ENCODE measurements around the gene TERB1.
A peak's percentile ranks its signal among the peaks of the same experiment; 100 is the strongest.

TERB1 gene

GRCh38 chr16:66750279-66751052, 50.9 kb downstream of the TERB1 start:
- DNase-seq (ENCODE audit: low read depth) = peak; percentile 13

GRCh38 chr16:66746682-66747081, 54.7 kb downstream of the TERB1 start:
- DNase-seq (ENCODE audit: low read depth) = peak; percentile 64

GRCh38 chr16:66746048-66746447, 55.3 kb downstream of the TERB1 start:
- no peak for DNase-seq (ENCODE audit: low read depth)

- peak; percentile 67 for DNase-seq (ENCODE audit: low read depth)
Measured at GRCh38 chr16:66741950-66742808, 59.2 kb downstream of the TERB1 start.

- peak; percentile 94 for DNase-seq (ENCODE audit: low read depth)
Measured at GRCh38 chr16:66741169-66741900, 60.0 kb downstream of the TERB1 start.

GRCh38 chr16:66740533-66740932, 60.9 kb downstream of the TERB1 start:
- peak; percentile 28 for DNase-seq (ENCODE audit: low read depth)

GRCh38 chr16:66740010-66740409, 61.4 kb downstream of the TERB1 start:
- peak; percentile 58 for DNase-seq (ENCODE audit: low read depth)

GRCh38 chr16:66735891-66736290, 65.5 kb downstream of the TERB1 start:
- DNase-seq (ENCODE audit: low read depth) = no peak

- DNase-seq (ENCODE audit: low read depth) = no peak
Measured at GRCh38 chr16:66731101-66731500, 70.3 kb downstream of the TERB1 start.

- DNase-seq (ENCODE audit: low read depth) = no peak
Measured at GRCh38 chr16:66728804-66729203, 72.6 kb downstream of the TERB1 start.

GRCh38 chr16:66728117-66728787, 73.1 kb downstream of the TERB1 start:
- DNase-seq (ENCODE audit: low read depth) = peak; percentile 75

GRCh38 chr16:66720766-66721165, 80.6 kb downstream of the TERB1 start:
- DNase-seq (ENCODE audit: low read depth) = peak; percentile 72

GRCh38 chr16:66719246-66719645, 82.1 kb downstream of the TERB1 start:
- no peak for DNase-seq (ENCODE audit: low read depth)

- peak; percentile 45 for DNase-seq (ENCODE audit: low read depth)
Measured at GRCh38 chr16:66717776-66718175, 83.6 kb downstream of the TERB1 start.

- peak; percentile 72 for DNase-seq (ENCODE audit: low read depth)
Measured at GRCh38 chr16:66717112-66717675, 84.2 kb downstream of the TERB1 start.

- peak; percentile 44 for DNase-seq (ENCODE audit: low read depth)
Measured at GRCh38 chr16:66714654-66715307, 86.6 kb downstream of the TERB1 start.

- no peak for DNase-seq (ENCODE audit: low read depth)
Measured at GRCh38 chr16:66714062-66714461, 87.3 kb downstream of the TERB1 start.

GRCh38 chr16:66713076-66713475, 88.3 kb downstream of the TERB1 start:
- no peak for DNase-seq (ENCODE audit: low read depth)

- DNase-seq (ENCODE audit: low read depth) = no peak
Measured at GRCh38 chr16:66712512-66712911, 88.9 kb downstream of the TERB1 start.

GRCh38 chr16:66711581-66711980, 89.8 kb downstream of the TERB1 start:
- no peak for DNase-seq (ENCODE audit: low read depth)

- DNase-seq (ENCODE audit: low read depth) = peak; percentile 50
Measured at GRCh38 chr16:66706506-66706880, 94.9 kb downstream of the TERB1 start.

Measured in EH (cell line).